Testis (tissue), 2 donors: Measurements from ENCODE around the gene FAM219B.
"Not testable (repeated sequence)": the region's sequence is repeated elsewhere in the genome, so short reads cannot be mapped to it uniquely, and the experiment has no call there.

Experiments
- CTCF ChIP-seq, 3 experiments: fragments of 450-650 bp in 2 of 3; fragments of 200-600 bp in 1 of 3; sonication (generic) in 1 of 3; IDR thresholded peaks; one replicate each; pipeline ENCODE4 v1.5.1; 2016 to 2019; ENCODE audit warnings: antibody characterized with exemption in 3 of 3, mild to moderate bottlenecking in 2 of 3, moderate library complexity in 1 of 3
- POLR2A ChIP-seq: fragments of 450-650 bp; IDR thresholded peaks from one replicate; pipeline ENCODE4 v1.6.1; 2017; ENCODE audit warnings: antibody characterized with exemption, mild to moderate bottlenecking, moderate library complexity

- not testable (repeated sequence) for TF ChIP-seq CTCF (IDR thresholded peaks at IDR 0.05); POLR2A
Observed at GRCh38 chr15:74887537-74888193, 19.0 kb downstream of the FAM219B start.
